GM12872 (cell line): ENCODE results near the gene AGMO.

ENCODE experiments used
- CTCF ChIP-seq: IDR thresholded peaks from 3 replicates; pipeline ENCODE4 v1.5.1; 2011; ENCODE audit warnings: low read depth, mild to moderate bottlenecking, low read length, moderate library complexity; ENCODE audit not compliant: insufficient read depth

The AGMO gene

GRCh38 chr7:15370441-15370840 is 191.4 kb downstream of the AGMO start:
- TF ChIP-seq CTCF = no peak

- no peak for TF ChIP-seq CTCF
Observed at GRCh38 chr7:15368653-15369052, 193.2 kb downstream of the AGMO start.

- no peak for TF ChIP-seq CTCF
Observed at GRCh38 chr7:15367897-15368296, 193.9 kb downstream of the AGMO start.

GRCh38 chr7:15358112-15358511 is 203.7 kb downstream of the AGMO start:
- TF ChIP-seq CTCF = no peak

- no peak for TF ChIP-seq CTCF
Observed at GRCh38 chr7:15352421-15353206, 209.2 kb downstream of the AGMO start.

- TF ChIP-seq CTCF = no peak
Observed at GRCh38 chr7:15345216-15345615, 216.6 kb downstream of the AGMO start.

GRCh38 chr7:15341817-15342216 is 220.0 kb downstream of the AGMO start:
- no peak for TF ChIP-seq CTCF
